Neural cell (in vitro differentiated cells): Measurements from ENCODE around the gene SYT17. TPM values are rescaled to one million over a fixed set of nuclear protein-coding genes. Genes with fewer than 3 reads are reported as not detected.

ENCODE experiments used
- H2AFZ ChIP-seq: fragments of 200-600, 300-800 bp; sonication (generic), shearing (Covaris generic); 2 replicates; pipeline ENCODE4 v1.6.0; 2014; ENCODE audit warnings: low read depth, mild to moderate bottlenecking, antibody characterized with exemption, low read length, moderate library complexity
- H3F3A ChIP-seq: fragments of 200-600 bp; shearing (Covaris generic); 2 replicates; pipeline ENCODE4 v1.6.1; 2016; ENCODE audit warnings: mild to moderate bottlenecking, moderate library complexity, mixed read lengths, antibody characterized with exemption, low read length; ENCODE audit not compliant: insufficient read depth, poor library complexity, severe bottlenecking
- H3K27ac ChIP-seq: fragments of 200-600, 300-800 bp; sonication (generic), shearing (Covaris generic); 2 replicates; pipeline ENCODE4 v1.5.1; 2014; ENCODE audit warnings: mild to moderate bottlenecking, low read length, moderate library complexity
- H3K27me3 ChIP-seq: fragments of 300-800, 200-600 bp; sonication (generic), shearing (Covaris generic); 2 replicates; pipeline ENCODE4 v1.6.0; 2014; ENCODE audit warnings: mild to moderate bottlenecking, low read depth, low read length, moderate library complexity; ENCODE audit not compliant: insufficient read depth
- H3K36me3 ChIP-seq: fragments of 300-800, 200-600 bp; sonication (generic), shearing (Covaris generic); 2 replicates; pipeline ENCODE4 v1.5.1; 2014; ENCODE audit warnings: mild to moderate bottlenecking, antibody characterized with exemption, low read length, moderate library complexity; ENCODE audit not compliant: insufficient read depth
- H3K4me2 ChIP-seq: fragments of 300-800, 200-600 bp; sonication (generic), shearing (Covaris generic); 2 replicates; pipeline ENCODE4 v1.6.0; 2014; ENCODE audit warnings: mild to moderate bottlenecking, low read length
- H3K4me3 ChIP-seq: fragments of 300-800, 200-600 bp; sonication (generic), shearing (Covaris generic); 2 replicates; pipeline ENCODE4 v1.5.1; 2014; ENCODE audit warnings: mild to moderate bottlenecking, low read length, moderate library complexity
- H3K79me2 ChIP-seq: fragments of 200-600 bp; shearing (Covaris generic); replicated peaks from 2 replicates; pipeline ENCODE4 v1.6.0; 2014; ENCODE audit warnings: mild to moderate bottlenecking, low read length, moderate library complexity; ENCODE audit not compliant: insufficient read depth
- H3K9ac ChIP-seq: fragments of 300-800, 200-600 bp; sonication (generic), shearing (Covaris generic); 2 replicates; pipeline ENCODE4 v1.6.1; 2016; ENCODE audit warnings: mild to moderate bottlenecking, low read length, mixed read lengths
- H3K9me2 ChIP-seq: fragments of 200-600 bp; shearing (Covaris generic); 2 replicates; pipeline ENCODE4 v1.6.1; 2016; ENCODE audit warnings: mild to moderate bottlenecking, low read length, mixed read lengths; ENCODE audit not compliant: insufficient read depth
- H3K9me3 ChIP-seq: fragments of 200-600, 300-800 bp; sonication (generic), shearing (Covaris generic); 2 replicates; pipeline ENCODE4 v1.6.1; 2016; ENCODE audit warnings: mild to moderate bottlenecking, mixed run types, low read length, moderate library complexity, mixed read lengths
- H4K20me1 ChIP-seq: fragments of 200-600 bp; shearing (Covaris generic); 2 replicates; pipeline ENCODE4 v1.6.1; 2016; ENCODE audit warnings: mild to moderate bottlenecking, mixed run types; ENCODE audit not compliant: insufficient read depth
- CTCF ChIP-seq: fragments of 450-650 bp; IDR thresholded peaks from 2 replicates; pipeline ENCODE4 v1.5.1; 2014; ENCODE audit warnings: antibody characterized with exemption, mild to moderate bottlenecking, moderate library complexity; ENCODE audit not compliant: poor library complexity, severe bottlenecking
- EP300 ChIP-seq: fragments of 450-650 bp; conservative IDR thresholded peaks from 2 replicates; pipeline ENCODE4 v1.6.1; 2014; ENCODE audit warnings: antibody characterized with exemption, mild to moderate bottlenecking, moderate library complexity; ENCODE audit not compliant: poor library complexity, severe bottlenecking
- EZH2 ChIP-seq: fragments of 200-600, 300-800 bp; shearing (Covaris generic), sonication (generic); IDR thresholded peaks from 2 replicates; pipeline ENCODE4 v1.6.1; 2014; ENCODE audit warnings: antibody characterized with exemption, low read length, borderline replicate concordance, mild to moderate bottlenecking; ENCODE audit not compliant: insufficient read depth, poor library complexity, severe bottlenecking
- MXI1 ChIP-seq: fragments of 450-650 bp; conservative IDR thresholded peaks from 2 replicates; pipeline ENCODE4 v1.6.1; 2014; ENCODE audit warnings: antibody characterized with exemption, mild to moderate bottlenecking; ENCODE audit not compliant: poor library complexity, severe bottlenecking
- POLR2AphosphoS5 ChIP-seq: IDR thresholded peaks from 2 replicates; pipeline ENCODE4 v1.6.1; 2012
- RAD21 ChIP-seq: fragments of 450-650 bp; conservative IDR thresholded peaks from 2 replicates; pipeline ENCODE4 v1.6.1; 2014; ENCODE audit warnings: antibody characterized with exemption, mild to moderate bottlenecking, moderate library complexity
- SMC3 ChIP-seq: fragments of 450-650 bp; conservative IDR thresholded peaks from 2 replicates; pipeline ENCODE4 v1.6.1; 2014; ENCODE audit warnings: antibody characterized with exemption, mild to moderate bottlenecking, moderate library complexity; ENCODE audit not compliant: poor library complexity
- TAF1 ChIP-seq: IDR thresholded peaks from 2 replicates; pipeline ENCODE4 v1.6.1; 2012; ENCODE audit warnings: low read depth
- polyA plus RNA-seq: library from polyadenylated mRNA; depleted of rRNA; stranded (reverse); fragments of >200 nt; gene quantifications from 2 replicates; pipeline ENCODE4 v1.2.3, GENCODE V29; 2014
- TF ChIP-seq, protein P1 (sequence below): IDR thresholded peaks from 2 replicates; pipeline ENCODE4 v1.6.1; 2012; ENCODE audit warnings: borderline replicate concordance

SYT17 gene
- polyA plus RNA-seq, 1 donor from 2014 or later: 3.0 TPM

GRCh38 chr16:19148189-19148588 is 19.9 kb upstream of the SYT17 start:
- no peaks in the 10 kb centered on the region for H3F3A ChIP-seq
- no peaks in the 10 kb centered on the region for H3K27me3 ChIP-seq
- H2AFZ ChIP-seq: no peak overlapping the region
- H3K9me3 ChIP-seq: no peaks in the 10 kb centered on the region
- H3K4me3 ChIP-seq: no peak overlapping the region
- no peak overlapping the region for H3K9ac ChIP-seq
- no peaks in the 10 kb centered on the region for H3K36me3 ChIP-seq
- no peaks in the 10 kb centered on the region for H3K9me2 ChIP-seq
- no peak overlapping the region for H3K27ac ChIP-seq
- H4K20me1 ChIP-seq: no peaks in the 10 kb centered on the region
- no peak overlapping the region for H3K4me2 ChIP-seq
- TF ChIP-seq POLR2AphosphoS5 (no peak), MXI1 (no peak), SMC3 (no peak), EP300 (no peak), EZH2 (no peak), CTCF (no peak), TAF1 (no peak), RAD21 (no peak)
- TF ChIP-seq, protein P1, sequence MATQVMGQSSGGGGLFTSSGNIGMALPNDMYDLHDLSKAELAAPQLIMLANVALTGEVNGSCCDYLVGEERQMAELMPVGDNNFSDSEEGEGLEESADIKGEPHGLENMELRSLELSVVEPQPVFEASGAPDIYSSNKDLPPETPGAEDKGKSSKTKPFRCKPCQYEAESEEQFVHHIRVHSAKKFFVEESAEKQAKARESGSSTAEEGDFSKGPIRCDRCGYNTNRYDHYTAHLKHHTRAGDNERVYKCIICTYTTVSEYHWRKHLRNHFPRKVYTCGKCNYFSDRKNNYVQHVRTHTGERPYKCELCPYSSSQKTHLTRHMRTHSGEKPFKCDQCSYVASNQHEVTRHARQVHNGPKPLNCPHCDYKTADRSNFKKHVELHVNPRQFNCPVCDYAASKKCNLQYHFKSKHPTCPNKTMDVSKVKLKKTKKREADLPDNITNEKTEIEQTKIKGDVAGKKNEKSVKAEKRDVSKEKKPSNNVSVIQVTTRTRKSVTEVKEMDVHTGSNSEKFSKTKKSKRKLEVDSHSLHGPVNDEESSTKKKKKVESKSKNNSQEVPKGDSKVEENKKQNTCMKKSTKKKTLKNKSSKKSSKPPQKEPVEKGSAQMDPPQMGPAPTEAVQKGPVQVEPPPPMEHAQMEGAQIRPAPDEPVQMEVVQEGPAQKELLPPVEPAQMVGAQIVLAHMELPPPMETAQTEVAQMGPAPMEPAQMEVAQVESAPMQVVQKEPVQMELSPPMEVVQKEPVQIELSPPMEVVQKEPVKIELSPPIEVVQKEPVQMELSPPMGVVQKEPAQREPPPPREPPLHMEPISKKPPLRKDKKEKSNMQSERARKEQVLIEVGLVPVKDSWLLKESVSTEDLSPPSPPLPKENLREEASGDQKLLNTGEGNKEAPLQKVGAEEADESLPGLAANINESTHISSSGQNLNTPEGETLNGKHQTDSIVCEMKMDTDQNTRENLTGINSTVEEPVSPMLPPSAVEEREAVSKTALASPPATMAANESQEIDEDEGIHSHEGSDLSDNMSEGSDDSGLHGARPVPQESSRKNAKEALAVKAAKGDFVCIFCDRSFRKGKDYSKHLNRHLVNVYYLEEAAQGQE: no peak
- no peaks in the 10 kb centered on the region for H3K79me2 ChIP-seq

DNA sequence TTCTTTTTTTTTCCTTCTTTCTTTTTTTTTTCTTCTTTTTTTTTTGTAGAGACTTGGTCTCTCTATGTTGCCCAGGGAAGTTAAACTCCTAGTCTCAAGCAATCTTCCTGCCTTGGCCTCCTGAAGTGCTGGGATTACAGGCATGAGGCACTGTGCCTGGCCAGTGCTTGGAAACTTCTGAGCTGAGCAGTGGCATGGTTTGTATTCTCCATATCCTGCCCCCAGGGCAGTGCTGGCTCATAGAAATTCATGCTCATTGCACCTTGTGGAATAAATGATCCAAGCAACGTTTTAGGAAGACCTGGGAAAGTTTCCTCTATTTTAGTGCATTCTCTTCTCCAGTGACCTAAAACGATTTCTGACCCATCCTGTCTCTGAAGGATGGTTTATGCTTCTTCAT is 16.7 kb upstream of the SYT17 start:
- no peak for TF ChIP-seq POLR2AphosphoS5
- TF ChIP-seq EZH2: no peak
- TF ChIP-seq, protein P1: no peak
- no peak for TF ChIP-seq EP300
- TF ChIP-seq MXI1: no peak
- TF ChIP-seq TAF1: no peak
- no peak for TF ChIP-seq RAD21
- TF ChIP-seq SMC3: no peak
- no peak for TF ChIP-seq CTCF
- Histone ChIP-seq H4K20me1 (no peaks in the 10 kb centered on the region), H3K4me3 (no peak overlapping the region), H3K9me2 (no peaks in the 10 kb centered on the region), H3K27ac (no peak overlapping the region), H3K4me2 (no peak overlapping the region), H3K27me3 (no peaks in the 10 kb centered on the region), H2AFZ (no peak overlapping the region), H3K36me3 (no peaks in the 10 kb centered on the region), H3K79me2 (no peaks in the 10 kb centered on the region), H3K9me3 (no peaks in the 10 kb centered on the region), H3F3A (no peaks in the 10 kb centered on the region), H3K9ac (no peak overlapping the region)
